ENCODE results near the gene NRXN2.

The NRXN2 gene

DNA sequence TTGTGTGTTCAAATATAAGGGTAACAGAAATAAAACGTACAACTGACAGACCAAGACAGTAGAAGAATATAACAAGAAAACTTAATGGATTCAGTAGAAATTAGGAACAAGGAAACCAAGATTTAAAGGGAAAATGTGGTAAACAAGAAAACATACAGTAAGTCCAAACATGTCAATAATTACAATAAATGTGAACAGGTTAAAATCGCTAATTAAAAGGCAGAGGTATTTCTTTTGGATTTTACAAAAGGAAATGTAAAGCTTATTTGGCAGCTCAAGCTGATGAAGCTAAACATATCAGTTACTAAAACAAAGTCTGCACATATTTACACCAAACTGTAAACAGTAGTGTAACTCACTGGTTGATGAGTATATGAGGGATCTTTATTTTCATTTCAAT, 134.3 kb downstream of the NRXN2 start:
- TF ChIP-seq, protein P1, sequence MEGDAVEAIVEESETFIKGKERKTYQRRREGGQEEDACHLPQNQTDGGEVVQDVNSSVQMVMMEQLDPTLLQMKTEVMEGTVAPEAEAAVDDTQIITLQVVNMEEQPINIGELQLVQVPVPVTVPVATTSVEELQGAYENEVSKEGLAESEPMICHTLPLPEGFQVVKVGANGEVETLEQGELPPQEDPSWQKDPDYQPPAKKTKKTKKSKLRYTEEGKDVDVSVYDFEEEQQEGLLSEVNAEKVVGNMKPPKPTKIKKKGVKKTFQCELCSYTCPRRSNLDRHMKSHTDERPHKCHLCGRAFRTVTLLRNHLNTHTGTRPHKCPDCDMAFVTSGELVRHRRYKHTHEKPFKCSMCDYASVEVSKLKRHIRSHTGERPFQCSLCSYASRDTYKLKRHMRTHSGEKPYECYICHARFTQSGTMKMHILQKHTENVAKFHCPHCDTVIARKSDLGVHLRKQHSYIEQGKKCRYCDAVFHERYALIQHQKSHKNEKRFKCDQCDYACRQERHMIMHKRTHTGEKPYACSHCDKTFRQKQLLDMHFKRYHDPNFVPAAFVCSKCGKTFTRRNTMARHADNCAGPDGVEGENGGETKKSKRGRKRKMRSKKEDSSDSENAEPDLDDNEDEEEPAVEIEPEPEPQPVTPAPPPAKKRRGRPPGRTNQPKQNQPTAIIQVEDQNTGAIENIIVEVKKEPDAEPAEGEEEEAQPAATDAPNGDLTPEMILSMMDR (IDR thresholded peaks at IDR 0.05), result no peak

DNA sequence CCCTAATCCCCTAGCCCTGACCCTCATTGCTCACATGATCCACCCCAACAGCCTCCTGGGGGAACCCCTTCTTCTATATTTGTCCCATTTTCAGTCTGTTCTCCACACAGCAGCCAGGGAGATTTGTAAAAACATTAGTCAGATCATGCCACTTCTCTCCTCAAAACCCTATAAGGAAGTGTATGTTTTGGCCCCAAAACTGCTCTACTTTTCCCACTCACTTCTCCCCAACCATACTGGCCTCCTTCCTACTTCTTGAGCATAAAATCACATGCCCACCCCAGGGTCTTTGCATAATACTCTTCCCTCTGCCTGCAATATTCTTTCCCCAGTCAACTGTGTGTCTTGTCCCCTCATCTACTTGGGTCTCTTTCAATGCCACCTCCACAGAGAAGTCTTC, 136.6 kb downstream of the NRXN2 start:
- TF ChIP-seq, protein P1 (IDR thresholded peaks at IDR 0.05), result no peak

DNA sequence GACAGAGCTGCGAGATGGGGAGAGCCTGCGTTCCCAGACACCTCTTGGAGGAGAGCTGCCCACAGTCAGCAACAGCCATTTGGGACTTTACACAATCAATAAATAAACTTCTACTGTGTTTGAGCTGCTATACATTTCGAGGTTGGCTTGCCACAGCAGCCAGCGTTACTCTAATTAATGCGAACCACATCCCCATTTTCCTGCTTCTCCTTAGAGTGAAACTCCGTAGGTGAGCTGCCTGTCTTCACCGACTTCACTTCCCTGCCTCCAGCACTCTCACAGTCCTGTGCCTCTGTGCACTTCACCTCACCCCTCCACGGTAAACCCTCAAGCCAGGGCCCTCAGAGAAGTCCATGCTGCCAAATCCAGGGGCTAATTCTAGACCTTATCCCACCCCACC, 137.8 kb downstream of the NRXN2 start:
- TF ChIP-seq, protein P1 (IDR thresholded peaks at IDR 0.05), result no peak

DNA sequence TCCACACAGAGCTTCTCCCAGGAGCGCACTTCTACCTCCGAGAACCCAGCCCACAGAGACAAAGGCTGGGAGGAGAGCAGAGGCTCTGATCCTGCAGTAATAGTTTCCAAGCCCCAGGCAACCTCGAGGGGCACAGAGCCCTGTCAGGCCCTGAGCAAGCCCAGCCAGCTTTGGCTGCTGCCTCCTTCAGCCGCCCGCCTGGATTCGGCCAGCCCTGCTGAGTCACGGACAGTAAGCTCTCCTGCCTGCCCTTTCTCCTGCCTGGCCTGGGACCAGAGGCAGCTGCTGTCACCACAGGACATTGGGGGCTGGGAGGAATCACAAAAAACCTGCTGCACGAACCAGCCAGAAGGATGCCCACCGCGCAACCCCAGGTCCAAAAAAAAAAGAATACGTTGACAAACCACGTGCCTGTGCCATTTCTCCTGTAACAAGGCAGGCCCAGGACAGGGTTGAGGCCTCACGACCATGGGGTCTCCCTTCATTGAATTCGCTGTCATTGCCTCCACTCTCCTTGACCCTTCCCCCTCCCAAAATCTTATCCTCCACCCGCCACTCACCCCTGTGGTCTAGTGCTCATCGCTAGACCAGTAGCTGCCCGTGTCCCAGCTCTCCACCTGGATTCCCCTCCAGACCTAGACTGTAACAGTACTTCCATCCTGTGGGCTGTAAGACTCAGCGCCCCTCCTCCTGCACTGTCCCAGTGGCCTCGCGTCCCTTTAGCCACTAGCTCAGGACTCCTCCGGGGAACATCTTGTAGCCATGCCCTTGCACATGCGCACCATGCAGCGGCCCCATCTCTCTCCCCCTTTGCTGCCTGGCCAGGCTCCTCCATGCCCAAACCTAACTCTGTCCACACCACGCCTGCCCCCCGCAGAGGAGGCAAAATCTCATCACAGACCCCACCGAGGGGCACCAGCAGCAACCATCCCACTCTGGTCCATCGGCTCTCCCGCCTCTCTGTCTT, 139.4 kb downstream of the NRXN2 start:
- TF ChIP-seq, protein P1 (IDR thresholded peaks at IDR 0.05), result no peak

DNA sequence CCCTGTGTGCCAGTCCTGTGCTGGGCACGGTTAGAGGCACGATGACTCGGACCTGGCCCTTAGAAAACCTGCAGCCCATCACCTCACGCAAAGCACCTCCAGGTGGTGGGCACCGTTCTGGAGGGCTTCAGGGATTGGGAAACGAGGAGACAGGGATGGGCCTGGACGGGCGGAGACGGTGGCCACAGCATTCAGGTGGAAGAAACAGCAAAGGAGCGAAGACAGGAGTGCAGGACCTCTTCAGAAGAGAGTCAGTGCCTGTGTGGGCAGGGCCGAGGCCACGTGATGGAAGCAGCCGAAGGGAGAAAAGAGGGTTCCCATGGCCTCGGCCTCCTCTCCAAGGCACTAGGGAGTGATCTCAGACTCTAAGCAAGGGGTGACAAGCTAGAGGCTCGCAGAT, 140.1 kb downstream of the NRXN2 start:
- TF ChIP-seq, protein P1 (IDR thresholded peaks at IDR 0.05), result no peak

DNA sequence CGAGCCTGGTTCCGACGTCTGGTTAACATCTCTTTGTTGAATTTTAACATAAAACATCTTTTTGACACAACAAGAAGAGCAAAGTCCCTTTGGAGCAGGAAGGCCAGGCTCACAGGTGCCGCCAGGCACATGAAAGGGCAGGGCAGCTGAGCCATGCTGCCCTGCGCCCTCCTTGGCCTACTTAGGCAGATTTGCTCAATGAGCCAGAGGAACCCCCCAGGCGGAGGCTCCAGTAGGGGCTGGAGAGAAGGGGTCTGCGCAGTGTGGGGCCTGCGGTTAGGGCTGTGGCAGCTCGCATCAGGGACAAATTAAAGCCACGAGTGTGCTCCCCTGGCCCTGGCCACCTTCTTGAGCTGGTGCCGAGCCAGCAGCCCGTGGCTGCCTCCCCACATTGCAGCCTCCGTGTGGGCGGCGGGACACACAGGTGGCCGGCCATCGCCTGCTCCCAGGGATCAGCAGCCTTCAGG, 141.9 kb downstream of the NRXN2 start:
- TF ChIP-seq, protein P1 (IDR thresholded peaks at IDR 0.05), result no peak

DNA sequence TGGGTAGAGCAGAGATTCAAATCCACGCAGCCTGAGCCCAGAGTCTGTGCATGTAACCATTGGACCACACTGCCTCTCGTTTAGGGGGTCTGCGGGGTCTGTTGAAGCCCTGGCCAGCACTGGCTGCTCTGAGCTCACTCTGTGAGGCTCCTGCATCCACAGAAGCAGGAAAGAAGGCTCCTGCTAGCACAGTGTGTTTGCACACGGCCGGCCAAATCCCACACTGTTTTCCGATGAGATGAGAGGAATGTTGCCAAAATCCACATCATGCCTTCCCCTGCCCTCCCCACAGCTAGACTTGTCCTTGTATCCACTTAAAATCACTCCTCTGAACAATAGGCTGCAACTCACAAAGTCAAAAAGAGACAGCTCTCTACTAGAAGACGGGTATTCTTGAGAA, 142.6 kb downstream of the NRXN2 start:
- TF ChIP-seq, protein P1 (IDR thresholded peaks at IDR 0.05), result no peak
